OCI-LY3 (cell line): Measurements from ENCODE around the gene TNFAIP2.

Source experiments
- H2AFZ ChIP-seq: fragments of 200-600, 300-600 bp; shearing (Covaris generic); 2 replicates; pipeline ENCODE4 v1.6.0; 2014; ENCODE audit warnings: antibody characterized with exemption, low read depth, low read length
- H3K27ac ChIP-seq: fragments of 200-600, 300-600 bp; sonication (generic); 2 replicates; pipeline ENCODE4 v1.5.1; 2014; ENCODE audit warnings: mild to moderate bottlenecking, low read length, moderate library complexity, mixed read lengths
- H3K27me3 ChIP-seq: fragments of 200-600, 300-600 bp; sonication (generic); 2 replicates; pipeline ENCODE4 v1.6.1; 2014; ENCODE audit warnings: low read depth, low read length, mixed read lengths
- H3K36me3 ChIP-seq: fragments of 200-600, 300-600 bp; sonication (generic); replicated peaks from 2 replicates; pipeline ENCODE3; 2014; ENCODE audit warnings: low read depth, low read length, mixed read lengths
- H3K4me1 ChIP-seq: fragments of 300-600, 200-600 bp; sonication (generic); 2 replicates; pipeline ENCODE4 v1.6.1; 2014; ENCODE audit warnings: low read length, mixed read lengths
- H3K4me2 ChIP-seq: fragments of 200-600, 300-600 bp; sonication (generic); 2 replicates; pipeline ENCODE4 v1.6.1; 2014; ENCODE audit warnings: low read length, mixed read lengths
- H3K4me3 ChIP-seq: fragments of 300-600, 200-600 bp; sonication (generic); 2 replicates; pipeline ENCODE4 v1.5.1; 2014; ENCODE audit warnings: antibody characterized with exemption, mild to moderate bottlenecking, low read length, moderate library complexity
- H3K79me2 ChIP-seq: fragments of 300-600, 200-600 bp; shearing (Covaris generic); 2 replicates; pipeline ENCODE4 v1.6.1; 2014; ENCODE audit warnings: mild to moderate bottlenecking, low read length, mixed read lengths
- H3K9ac ChIP-seq: fragments of 300-600, 200-600 bp; shearing (Covaris generic); 2 replicates; pipeline ENCODE4 v1.6.0; 2014; ENCODE audit warnings: mild to moderate bottlenecking, low read length, moderate library complexity
- H3K9me3 ChIP-seq: fragments of 200-600, 300-600 bp; shearing (Covaris generic); 2 replicates; pipeline ENCODE4 v1.6.1; 2014; ENCODE audit warnings: low read length, mixed read lengths; ENCODE audit not compliant: insufficient read depth
- H4K20me1 ChIP-seq: fragments of 200-600, 300-600 bp; sonication (generic); 2 replicates; pipeline ENCODE4 v1.6.1; 2016; ENCODE audit warnings: low read length, mixed read lengths; ENCODE audit not compliant: insufficient read depth
- CTCF ChIP-seq: fragments of 200-600, 300-600 bp; sonication (generic); IDR thresholded peaks from 2 replicates; pipeline ENCODE4 v1.5.1; 2014; ENCODE audit warnings: antibody characterized with exemption, low read length, low read depth
- EZH2phosphoT487 ChIP-seq: fragments of 200-600 bp; shearing (Covaris generic); IDR thresholded peaks from 2 replicates; pipeline ENCODE4 v1.6.1; 2018; ENCODE audit warnings: antibody characterized with exemption, mixed run types, low read depth

Gene TNFAIP2

GRCh38 chr14:103122947-103123633, at the start of gene TNFAIP2:
Gene TNFAIP2, plus strand, starts transcription at chr14:103123461. Its CDS starts 2,997 bp downstream, at chr14:103126458.
- no peak for TF ChIP-seq CTCF
- TF ChIP-seq EZH2phosphoT487 = no peak
- H3K4me3 ChIP-seq = no peak within 1 kb of the TSS
- H3K9me3 ChIP-seq = no peaks in the 10 kb centered on the region
- H3K27ac ChIP-seq = no peak within 1 kb of the TSS
- H3K36me3 ChIP-seq = no peaks in the 10 kb centered on the region
- H3K9ac ChIP-seq = no peak within 1 kb of the TSS
- no peaks in the 10 kb centered on the region for H3K27me3 ChIP-seq
- no peak within 1 kb of the TSS for H3K4me2 ChIP-seq
- no peaks in the 10 kb centered on the region for H3K79me2 ChIP-seq
- no peak within 1 kb of the TSS for H2AFZ ChIP-seq
- no peaks in the 10 kb centered on the region for H4K20me1 ChIP-seq
- peaks cover 16% of the 10 kb centered on the region for H3K4me1 ChIP-seq

DNA sequence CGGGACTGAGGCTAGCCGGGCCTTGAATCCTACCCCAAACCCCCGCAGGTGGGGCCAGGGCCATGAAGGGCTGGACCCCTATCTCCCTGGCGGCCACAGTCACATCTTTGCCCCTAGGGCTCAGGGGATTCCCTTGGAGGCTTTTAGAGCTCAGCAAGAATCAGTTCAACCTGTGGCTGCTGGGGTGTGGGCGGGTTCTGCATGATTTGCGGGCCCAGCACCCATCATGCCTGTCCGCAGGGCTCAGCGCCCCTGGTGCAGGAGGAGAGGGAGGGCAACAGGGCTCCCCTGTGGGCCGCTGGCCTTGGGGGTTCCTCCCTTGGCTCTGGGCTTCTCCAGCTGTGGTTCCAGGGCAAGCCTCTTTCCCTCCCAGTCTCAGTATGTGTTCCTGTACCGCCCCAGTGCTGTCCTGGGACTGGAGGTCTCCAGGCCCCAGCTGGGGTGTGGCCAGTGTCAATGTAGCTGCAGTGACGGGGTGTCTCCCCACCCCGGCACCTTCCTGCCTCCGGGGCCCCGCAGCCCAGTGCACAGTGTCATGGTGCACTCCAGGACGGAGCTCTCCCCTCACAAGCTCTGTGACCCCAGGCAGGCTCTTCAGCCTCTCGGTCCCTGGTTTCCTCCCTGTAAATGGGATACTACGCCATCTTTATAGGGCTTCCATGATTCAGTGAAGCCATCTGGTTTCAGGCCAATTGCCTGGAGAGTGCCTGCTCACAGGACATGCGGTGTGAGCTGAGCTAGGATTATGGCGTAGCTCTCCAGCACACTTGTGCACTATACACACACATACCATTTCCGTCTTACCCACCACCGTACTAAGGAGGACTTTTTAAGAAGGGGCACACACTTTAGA, 49.2 kb upstream of the TNFAIP2 start:
- H3K9ac ChIP-seq = no peak overlapping the region
- no peak overlapping the region for H3K4me2 ChIP-seq
- H3K4me1 ChIP-seq = peaks cover 17% of the 10 kb centered on the region

GRCh38 chr14:103074729-103075367, 48.4 kb upstream of the TNFAIP2 start:
- Histone ChIP-seq H3K9me3 (no peaks in the 10 kb centered on the region), H4K20me1 (no peaks in the 10 kb centered on the region), H3K9ac (peak overlapping the region; percentile 61), H3K4me2 (peak overlapping the region; percentile 100), H3K79me2 (no peaks in the 10 kb centered on the region), H2AFZ (peak overlapping the region; percentile 97), H3K4me1 (peaks cover 17% of the 10 kb centered on the region), H3K27me3 (peaks cover 18% of the 10 kb centered on the region), H3K4me3 (peak overlapping the region; percentile 91), H3K27ac (no peak overlapping the region), H3K36me3 (no peaks in the 10 kb centered on the region)
- TF ChIP-seq CTCF (no peak), EZH2phosphoT487 (no peak)

More for the DNA sequence above, 49.2 kb upstream of the TNFAIP2 start:
- Histone ChIP-seq H3K36me3 (no peaks in the 10 kb centered on the region), H4K20me1 (no peaks in the 10 kb centered on the region), H3K4me3 (no peak overlapping the region), H2AFZ (no peak overlapping the region), H3K27me3 (peaks cover 18% of the 10 kb centered on the region), H3K9me3 (no peaks in the 10 kb centered on the region), H3K27ac (no peak overlapping the region), H3K79me2 (no peaks in the 10 kb centered on the region)
- TF ChIP-seq EZH2phosphoT487 (no peak), CTCF (no peak)

- no peaks in the 10 kb centered on the region for H4K20me1 ChIP-seq
- H3K79me2 ChIP-seq = no peaks in the 10 kb centered on the region
- no peak overlapping the region for H2AFZ ChIP-seq
- peak overlapping the region; percentile 48 for H3K4me2 ChIP-seq
- H3K9ac ChIP-seq = no peak overlapping the region
- no peak overlapping the region for H3K27ac ChIP-seq
- peaks cover 17% of the 10 kb centered on the region for H3K4me1 ChIP-seq
- TF ChIP-seq CTCF = peak; percentile 75
- no peak for TF ChIP-seq EZH2phosphoT487
- no peaks in the 10 kb centered on the region for H3K36me3 ChIP-seq
- H3K27me3 ChIP-seq = peaks cover 21% of the 10 kb centered on the region
- no peak overlapping the region for H3K4me3 ChIP-seq
- H3K9me3 ChIP-seq = no peaks in the 10 kb centered on the region
Measured at GRCh38 chr14:103078420-103078749, 44.9 kb upstream of the TNFAIP2 start.
